Fibroblast of upper back skin (primary cell): ENCODE data around the gene RSPO3.

Experiments used
- DNase-seq: peaks from one replicate; pipeline ENCODE4 v3.0.0-alpha.2; 2013

Gene RSPO3

GRCh38 chr6:127164036-127164435, 45.6 kb downstream of the RSPO3 start:
- DNase-seq, result no peak

DNA sequence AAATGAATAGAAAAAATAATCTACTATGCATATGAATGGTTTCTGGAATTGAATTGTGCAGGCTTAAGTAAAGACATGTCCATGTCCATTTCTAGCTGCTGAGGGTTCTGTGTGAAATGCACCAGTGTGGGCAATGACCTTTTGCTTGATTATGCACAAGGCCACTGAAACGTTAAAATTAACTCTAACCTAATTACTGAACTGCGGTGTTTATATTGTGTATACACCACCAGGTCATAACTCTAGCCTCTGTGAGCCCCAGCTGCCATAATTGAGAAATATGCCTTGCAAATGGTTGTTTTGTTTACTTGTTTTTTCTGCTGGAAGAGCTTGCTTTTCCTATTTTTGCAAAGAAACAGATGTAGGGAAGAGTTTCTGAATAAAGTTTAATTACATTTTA, 46.1 kb downstream of the RSPO3 start:
- DNase-seq, result no peak

- no peak for DNase-seq
Observed at GRCh38 chr6:127173156-127173940, 54.9 kb downstream of the RSPO3 start.

GRCh38 chr6:127176146-127176545, 57.7 kb downstream of the RSPO3 start:
- DNase-seq, result peak; percentile 76

DNA sequence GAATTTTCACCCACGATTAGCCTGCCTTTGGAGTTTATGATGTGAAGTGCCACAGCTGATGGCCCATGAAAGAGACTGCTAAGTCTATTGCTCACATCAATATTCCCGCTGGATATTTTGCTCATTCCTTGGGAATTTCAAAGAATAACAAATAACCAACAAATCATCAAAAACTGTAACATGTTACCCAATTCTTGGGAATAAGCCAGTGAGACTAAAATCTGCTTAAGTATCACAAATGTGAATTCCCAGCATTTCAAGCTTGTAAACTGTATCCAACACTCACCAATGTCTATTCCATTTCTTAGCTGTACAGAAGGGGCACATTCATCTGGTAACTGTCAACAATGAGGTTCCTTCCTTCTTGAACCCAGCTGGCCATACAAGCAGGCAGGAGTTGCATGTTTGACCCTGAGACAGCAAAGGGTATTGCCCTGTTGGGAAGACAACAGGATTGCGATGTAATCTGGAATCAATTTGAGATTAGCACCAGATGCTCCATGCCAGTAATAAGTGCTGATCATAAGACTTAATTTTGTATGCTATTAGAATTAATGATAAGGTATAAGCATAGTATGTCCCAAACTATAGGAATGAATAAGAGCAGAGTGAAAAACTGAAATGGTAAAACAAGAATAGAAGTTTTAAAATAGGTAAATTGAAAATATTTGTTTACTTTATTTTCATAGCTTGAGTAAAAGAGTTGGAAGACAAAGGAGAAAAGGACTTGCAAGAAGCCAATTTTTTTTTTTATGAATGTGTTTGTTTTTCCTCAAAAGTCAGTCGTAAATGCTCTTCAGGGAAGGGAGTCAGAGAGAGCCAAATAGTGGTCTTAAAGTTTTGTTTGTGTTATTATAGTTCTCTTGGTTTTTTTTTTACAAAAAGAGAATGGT, 58.8 kb downstream of the RSPO3 start:
- DNase-seq, result peak; percentile 92

DNA sequence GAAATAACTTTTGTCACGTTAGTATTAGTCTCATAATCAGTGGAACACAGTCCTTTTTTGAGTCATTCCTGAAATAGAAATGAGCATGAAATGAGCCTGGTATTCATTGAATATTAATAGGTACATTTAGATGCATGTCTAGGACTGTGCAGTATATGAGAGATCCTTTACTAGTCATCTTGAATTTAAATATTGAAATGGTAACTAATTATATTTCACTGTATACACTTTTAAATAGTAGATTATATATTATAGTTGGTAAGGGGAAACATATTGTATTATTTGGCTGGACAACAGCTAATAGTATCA, 59.4 kb downstream of the RSPO3 start:
- no peak for DNase-seq

- peak; percentile 68 for DNase-seq
Observed at GRCh38 chr6:127178746-127179145, 60.3 kb downstream of the RSPO3 start.

DNA sequence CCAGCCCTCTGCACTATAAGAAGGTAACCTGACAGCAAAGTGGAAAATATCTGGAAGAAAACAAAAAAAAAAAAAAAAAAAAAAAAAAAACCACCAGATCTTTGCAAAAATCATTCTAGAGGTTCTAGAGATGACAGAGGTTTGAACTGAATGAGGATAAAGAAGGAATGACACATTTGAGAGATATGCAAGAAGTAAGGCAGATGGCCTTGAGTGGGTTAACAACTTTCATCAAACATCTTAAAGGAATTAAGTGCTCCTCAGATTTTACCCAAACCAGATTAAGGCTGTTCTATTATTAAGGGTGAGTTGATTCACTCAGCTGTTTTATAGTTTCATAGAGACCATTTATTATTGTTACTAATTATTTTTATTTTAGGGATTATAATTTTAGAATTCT, 62.0 kb downstream of the RSPO3 start:
- peak; percentile 76 for DNase-seq

DNA sequence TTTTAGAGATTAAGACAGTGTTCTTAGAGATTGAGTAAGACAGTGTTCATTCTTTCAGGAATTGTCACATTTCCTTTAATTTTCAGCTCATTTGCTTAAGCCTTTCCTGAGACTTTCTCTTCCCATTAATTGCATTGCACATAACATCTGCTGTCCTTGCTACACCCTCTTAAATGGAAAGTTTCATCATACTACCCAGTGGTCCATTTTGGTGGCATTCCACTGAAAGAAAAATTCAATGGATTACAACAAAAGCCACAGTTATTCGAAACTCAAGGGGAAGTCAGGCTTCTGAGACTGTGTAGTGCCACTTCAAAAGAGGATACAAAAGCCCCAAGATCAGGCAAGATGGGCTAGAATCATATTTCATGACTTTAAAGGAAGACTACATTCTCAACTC, 64.0 kb downstream of the RSPO3 start:
- DNase-seq, result peak; percentile 84

DNA sequence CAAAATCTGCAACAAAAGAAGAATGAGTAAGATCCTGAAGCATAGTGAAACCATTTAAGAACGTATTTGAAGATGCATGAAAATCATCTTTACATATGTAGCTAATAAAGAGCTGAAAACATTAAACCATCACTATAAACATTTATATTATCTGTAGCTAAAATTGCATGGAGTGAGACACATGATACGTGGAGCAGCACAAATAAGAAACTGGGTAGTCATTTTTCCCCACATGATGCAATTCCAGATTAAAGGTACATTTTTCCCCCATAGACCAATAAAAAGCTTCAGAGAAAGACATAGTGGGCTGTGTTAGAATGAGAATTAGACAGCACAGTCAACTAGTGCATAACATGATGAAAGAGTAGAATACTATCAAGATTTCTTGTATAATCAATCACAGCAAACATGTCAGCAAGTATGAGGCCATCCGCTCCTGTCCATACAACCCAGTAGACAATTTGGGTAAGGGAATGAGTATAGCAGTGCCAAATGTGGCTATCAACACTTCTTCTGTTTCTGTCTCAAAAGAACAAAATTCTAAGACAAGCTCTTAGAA, 67.0 kb downstream of the RSPO3 start:
- peak; percentile 74 for DNase-seq

- no peak for DNase-seq
Observed at GRCh38 chr6:127186889-127187288, 68.4 kb downstream of the RSPO3 start.

DNA sequence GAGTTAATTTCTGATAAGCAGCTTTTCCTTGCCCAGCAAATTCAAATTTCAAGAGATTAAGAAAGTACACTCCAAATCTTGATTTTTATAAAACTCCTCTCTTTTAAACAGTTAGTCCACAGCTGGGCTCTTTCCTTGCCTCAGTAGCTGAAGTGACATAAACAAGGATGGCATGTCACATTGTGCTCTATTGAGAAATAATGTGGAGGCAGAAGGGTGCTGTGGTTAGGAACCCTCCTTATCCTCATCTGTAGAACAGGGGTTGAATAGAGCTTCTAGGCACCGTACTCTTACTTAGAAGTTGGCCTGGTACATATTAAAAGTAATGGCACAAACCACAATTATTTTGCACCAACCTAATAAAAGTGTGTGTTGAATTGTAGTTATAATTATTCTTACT, 70.3 kb downstream of the RSPO3 start:
- no peak for DNase-seq

DNA sequence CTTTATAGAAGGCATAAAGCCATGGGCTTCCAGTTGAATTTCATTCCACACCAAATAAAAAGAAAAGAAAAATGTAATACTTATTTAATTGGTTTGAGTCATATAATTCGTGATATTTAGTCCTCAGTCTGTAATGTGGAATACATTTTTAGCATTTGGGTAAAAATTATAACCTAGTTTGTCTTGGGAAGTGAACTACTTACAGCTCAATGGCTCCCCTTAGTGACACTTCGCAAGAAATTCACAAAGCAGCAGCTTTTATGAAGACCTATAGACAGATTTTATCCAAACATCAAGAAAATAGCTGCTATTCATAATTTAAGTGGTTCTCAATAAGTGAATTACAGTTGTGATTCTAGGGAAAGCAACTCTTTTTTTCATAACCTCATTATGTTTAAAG, 72.1 kb downstream of the RSPO3 start:
- peak; percentile 58 for DNase-seq

DNA sequence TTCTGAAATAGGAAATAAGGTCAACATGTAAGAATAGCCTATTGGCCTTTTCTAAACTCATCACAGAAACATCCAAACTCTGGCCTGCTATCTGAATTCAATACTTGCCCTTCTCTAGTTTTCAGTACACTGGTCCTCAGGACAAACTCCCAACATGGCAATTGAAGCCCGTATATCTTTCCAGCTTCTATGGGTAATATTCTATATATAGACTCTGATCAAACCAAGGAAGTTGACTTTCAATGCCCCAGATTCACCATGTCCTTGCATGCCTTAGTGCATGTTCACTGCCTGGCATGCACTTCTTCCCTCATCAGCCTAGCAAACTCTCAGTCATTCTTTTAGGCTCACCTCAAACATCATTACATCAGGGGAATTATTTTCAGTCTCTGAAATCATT, 73.2 kb downstream of the RSPO3 start:
- DNase-seq, result peak; percentile 64

DNA sequence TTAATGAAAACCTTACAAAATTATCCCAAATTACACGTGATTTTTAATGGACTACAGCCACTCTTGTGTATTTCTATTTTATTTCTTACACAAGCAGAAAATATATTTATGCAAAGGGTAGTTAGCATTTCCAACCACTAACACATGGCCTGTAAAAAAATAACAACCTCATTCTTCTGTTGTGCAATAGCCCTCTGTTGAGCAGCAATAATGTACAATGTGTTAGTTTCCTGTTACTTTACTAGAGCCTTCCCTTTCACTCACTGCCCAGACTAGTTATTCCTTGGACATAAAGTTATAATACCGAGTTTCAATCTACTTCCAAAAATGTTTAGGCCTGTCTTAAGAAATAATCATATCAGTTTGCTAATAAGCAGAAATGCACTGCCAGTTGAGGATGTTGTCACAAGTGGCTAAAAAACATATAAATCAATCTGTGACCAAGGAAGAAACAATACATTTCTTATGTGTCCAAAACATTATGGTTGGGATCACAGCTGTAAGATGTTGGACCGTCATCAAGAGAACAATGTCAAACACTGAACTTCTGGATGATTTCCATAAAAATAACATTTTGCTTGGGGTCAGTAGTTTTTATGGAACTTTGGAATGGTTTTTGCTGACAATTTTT, 74.6 kb downstream of the RSPO3 start:
- peak; percentile 59 for DNase-seq

- DNase-seq, result no peak
Observed at GRCh38 chr6:127195833-127196232, 77.4 kb downstream of the RSPO3 start.

DNA sequence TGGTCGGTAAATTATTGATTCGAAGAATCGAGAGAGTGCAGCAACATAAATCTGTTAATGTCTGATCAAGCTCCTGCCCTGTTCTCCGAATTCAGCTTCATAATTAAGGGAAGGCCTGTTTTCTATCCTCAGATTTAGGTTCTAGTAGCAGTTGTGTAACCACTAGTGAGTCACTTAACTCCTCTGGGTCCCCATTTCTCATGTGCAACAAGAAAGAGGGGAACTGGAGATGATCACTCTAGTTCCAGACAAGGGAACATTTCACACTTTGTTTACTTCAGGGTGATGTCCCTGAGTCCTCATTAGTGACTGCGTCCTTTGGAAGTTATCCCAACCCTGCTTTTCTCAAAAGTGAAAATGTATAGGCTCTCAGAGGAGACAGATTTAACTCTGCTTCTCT, 80.1 kb downstream of the RSPO3 start:
- peak; percentile 26 for DNase-seq

DNA sequence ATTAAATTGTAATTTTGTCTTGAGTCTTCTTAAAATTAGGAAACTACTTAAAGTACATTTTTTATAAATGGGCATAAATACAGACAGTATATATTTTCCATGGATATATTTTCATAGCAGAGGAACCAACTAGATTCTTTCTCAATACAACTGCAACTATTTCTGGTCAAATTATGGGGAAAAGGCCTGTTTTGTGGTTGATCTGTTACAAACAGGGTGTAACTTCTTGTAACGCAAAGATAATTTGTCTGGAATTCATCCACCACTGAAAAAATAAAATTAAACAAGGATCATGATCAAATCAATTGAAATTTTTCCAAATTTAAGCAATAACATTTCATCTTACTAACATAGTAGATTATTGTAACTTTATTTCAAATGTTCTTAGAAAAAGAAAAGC, 81.0 kb downstream of the RSPO3 start:
- DNase-seq, result no peak

DNA sequence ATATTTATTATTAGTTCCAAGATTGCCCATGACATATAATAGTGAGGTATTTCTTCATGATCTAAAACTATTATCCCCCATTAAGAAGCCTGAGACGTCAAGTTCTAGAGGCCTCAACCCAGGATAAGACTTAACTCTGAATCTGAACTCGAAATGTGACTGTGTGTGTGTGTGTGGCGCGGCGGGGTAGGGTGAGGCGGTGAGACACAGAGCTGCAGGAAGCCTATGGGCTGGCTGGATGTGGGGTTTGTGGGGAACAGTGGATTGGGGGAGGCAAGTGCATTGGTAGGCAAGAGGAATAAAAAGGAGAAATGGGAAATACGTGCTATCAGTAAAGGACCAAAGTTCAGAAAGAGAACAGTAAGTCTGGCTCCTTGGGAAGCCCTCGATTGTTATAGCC, 81.6 kb downstream of the RSPO3 start:
- DNase-seq, result no peak

DNA sequence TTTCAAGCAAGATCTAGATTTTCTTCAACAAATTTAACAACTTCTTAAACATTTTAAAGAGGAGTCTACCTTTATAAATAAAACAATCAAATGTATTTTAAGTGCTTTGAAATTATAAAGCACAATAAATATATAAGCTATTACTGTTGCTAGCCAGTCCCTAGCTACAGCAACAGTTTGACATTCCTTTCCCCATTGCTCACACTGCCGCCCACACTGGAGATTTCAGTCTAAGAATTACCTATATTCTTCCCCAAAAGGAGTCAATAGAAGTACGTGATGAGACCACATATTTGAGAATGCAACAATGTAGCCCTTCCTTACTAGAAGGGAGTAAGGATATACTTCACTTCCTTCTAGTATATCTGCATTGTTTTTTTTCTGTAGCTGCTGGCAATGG, 82.8 kb downstream of the RSPO3 start:
- peak; percentile 72 for DNase-seq

GRCh38 chr6:127202676-127203075, 84.2 kb downstream of the RSPO3 start:
- peak; percentile 84 for DNase-seq

GRCh38 chr6:127204281-127204680, 85.8 kb downstream of the RSPO3 start:
- DNase-seq, result no peak

- DNase-seq, result no peak
Observed at GRCh38 chr6:127205036-127205435, 86.6 kb downstream of the RSPO3 start.
